GM23338 (cell line): Measurements from ENCODE around the gene GLTP. TPM values are rescaled to one million over a fixed set of nuclear protein-coding genes. Genes with fewer than 3 reads are reported as not detected.

Experiments used
- ATAC-seq: fragments of 200-7000 bp; cut with Tn5 transposase; 3 replicates; pipeline ENCODE4 v1.9.1; 2020
- DNase-seq: peaks from one replicate; pipeline ENCODE4 v3.0.0-alpha.2; 2015; ENCODE audit warnings: low spot score
- H2AFZ ChIP-seq: fragments of 200-600 bp; sonication (generic); 2 replicates; pipeline ENCODE4 v1.8.0; 2016; ENCODE audit warnings: antibody characterized with exemption, mild to moderate bottlenecking, moderate library complexity
- H3F3A ChIP-seq: fragments of 200-600 bp; sonication (generic); replicated peaks from 2 replicates; pipeline ENCODE4 v1.8.0; 2017; ENCODE audit warnings: antibody characterized with exemption, mixed run types, low read depth
- H3K27ac ChIP-seq: fragments of 200-600 bp; sonication (generic); 2 replicates; pipeline ENCODE4 v1.6.1; 2016; ENCODE audit warnings: low read depth
- H3K27me3 ChIP-seq: fragments of 200-600 bp; sonication (generic); 2 replicates; pipeline ENCODE4 v1.8.0; 2016; ENCODE audit warnings: mild to moderate bottlenecking, mixed run types, moderate library complexity; ENCODE audit not compliant: insufficient read depth
- H3K36me3 ChIP-seq: fragments of 200-600 bp; sonication (generic); 2 replicates; pipeline ENCODE4 v1.8.0; 2016; ENCODE audit warnings: mild to moderate bottlenecking; ENCODE audit not compliant: insufficient read depth
- H3K4me1 ChIP-seq: fragments of 200-600 bp; sonication (generic); 2 replicates; pipeline ENCODE4 v1.8.0; 2016; ENCODE audit warnings: mild to moderate bottlenecking, moderate library complexity; ENCODE audit not compliant: insufficient read depth
- H3K4me2 ChIP-seq: fragments of 200-600 bp; sonication (generic); 2 replicates; pipeline ENCODE4 v1.7.1; 2017; ENCODE audit warnings: mixed run types
- H3K4me3 ChIP-seq: fragments of 200-600 bp; sonication (generic); 2 replicates; pipeline ENCODE4 v1.6.1; 2016; ENCODE audit warnings: mixed run types
- H3K79me2 ChIP-seq: fragments of 200-600 bp; sonication (generic); replicated peaks from 2 replicates; pipeline ENCODE4 v1.8.0; 2017; ENCODE audit warnings: mild to moderate bottlenecking; ENCODE audit not compliant: insufficient read depth
- H3K9me2 ChIP-seq: fragments of 200-600 bp; sonication (generic); 2 replicates; pipeline ENCODE4 v1.8.0; 2017; ENCODE audit not compliant: insufficient read depth
- H4K20me1 ChIP-seq: fragments of 200-600 bp; sonication (generic); replicated peaks from 2 replicates; pipeline ENCODE4 v1.8.0; 2017; ENCODE audit warnings: mild to moderate bottlenecking; ENCODE audit not compliant: insufficient read depth
- H3K27ac Mint-ChIP-seq: 2 replicates; pipeline ENCODE4 v1.8.0; 2020; ENCODE audit warnings: inconsistent platforms, mild to moderate bottlenecking, moderate library complexity, mixed read lengths
- H3K27me3 Mint-ChIP-seq: 3 replicates; pipeline ENCODE4 v1.8.0; 2022; ENCODE audit warnings: low read depth, mild to moderate bottlenecking, moderate library complexity, mixed read lengths, inconsistent platforms; ENCODE audit not compliant: insufficient read depth, poor library complexity
- H3K36me3 Mint-ChIP-seq: 3 replicates; pipeline ENCODE4 v1.8.0; 2021; ENCODE audit warnings: low read depth, mild to moderate bottlenecking, inconsistent platforms, moderate library complexity, mixed read lengths
- H3K4me1 Mint-ChIP-seq: 3 replicates; pipeline ENCODE4 v1.8.0; 2020; ENCODE audit warnings: mild to moderate bottlenecking, inconsistent platforms, mixed read lengths
- H3K4me3 Mint-ChIP-seq: 3 replicates; pipeline ENCODE4 v1.8.0; 2021; ENCODE audit warnings: moderate library complexity, mild to moderate bottlenecking, inconsistent platforms, mixed read lengths
- H3K9me3 Mint-ChIP-seq: 3 replicates; pipeline ENCODE4 v1.8.0; 2020; ENCODE audit warnings: moderate library complexity, mild to moderate bottlenecking, inconsistent platforms, mixed read lengths
- CTCF ChIP-seq, 2 experiments: fragments of 200-600 bp in 1 of 2; sonication (generic) in 1 of 2; conservative IDR thresholded peaks; 2 replicates each; pipeline versions ENCODE4 v1.5.1 to v1.6.1; 2016 to 2017; ENCODE audit warnings: antibody characterized with exemption in 2 of 2, low read depth in 2 of 2, mild to moderate bottlenecking in 2 of 2, moderate library complexity in 1 of 2
- EZH2 ChIP-seq: fragments of 200-600 bp; sonication (generic); IDR thresholded peaks from one replicate; pipeline ENCODE4 v1.8.0; 2017; ENCODE audit warnings: antibody characterized with exemption, mild to moderate bottlenecking, low read depth; ENCODE audit not compliant: unreplicated experiment
- EZH2phosphoT487 ChIP-seq: fragments of 200-600 bp; sonication (generic); IDR thresholded peaks from one replicate; pipeline ENCODE4 v1.8.1; 2018; ENCODE audit warnings: antibody characterized with exemption; ENCODE audit not compliant: unreplicated experiment
- JUNB ChIP-seq: IDR thresholded peaks from one replicate; pipeline ENCODE4 v1.6.1; 2016; ENCODE audit warnings: antibody characterized with exemption; ENCODE audit not compliant: unreplicated experiment
- NANOG ChIP-seq: IDR thresholded peaks from 2 replicates; pipeline ENCODE4 v1.6.1; 2016; ENCODE audit warnings: antibody characterized with exemption, borderline replicate concordance
- POLR2AphosphoS5 ChIP-seq: IDR thresholded peaks from 2 replicates; pipeline ENCODE4 v1.6.1; 2016; ENCODE audit warnings: antibody characterized with exemption, low read depth
- ZNF331 ChIP-seq: fragments of 250-450 bp; sonication (Bioruptor Pico); IDR thresholded peaks from 2 replicates; pipeline ENCODE4 v1.5.0; 2020; ENCODE audit warnings: low read depth, mild to moderate bottlenecking, moderate library complexity
- ZNF462 ChIP-seq: fragments of 250-450 bp; sonication (Bioruptor Pico); IDR thresholded peaks from 2 replicates; pipeline ENCODE4 v1.5.0; 2020; ENCODE audit warnings: mild to moderate bottlenecking, moderate library complexity
- polyA plus RNA-seq: library from polyadenylated mRNA; unstranded; fragments of >200 nt; fragmentation: Nextera tagmentation; extraction: Ambion mirVana; gene quantifications from 2 replicates; pipeline ENCODE4 v1.2.1, GENCODE V29; 2016
- total RNA-seq: library from RNA; depleted of rRNA; stranded (reverse); fragments of >200 nt; shearing (Covaris generic); gene quantifications from 2 replicates; pipeline ENCODE4 v1.2.3, GENCODE V29; 2014
- TF ChIP-seq, protein P1 (sequence below): IDR thresholded peaks from 2 replicates; pipeline ENCODE4 v1.6.1; 2016; ENCODE audit warnings: antibody characterized with exemption
- TF ChIP-seq, protein P2 (sequence below): IDR thresholded peaks from one replicate; pipeline ENCODE4 v1.6.1; 2018; ENCODE audit warnings: antibody characterized with exemption; ENCODE audit not compliant: unreplicated experiment

The GLTP gene
- total and polyA plus RNA-seq, 2 experiments from 2014 or later: 26.5 to 30.2 TPM

GRCh38 chr12:109830718-109831117 lies 49.6 kb downstream of the GLTP start (continued):
- TF ChIP-seq CTCF (conservative IDR thresholded peaks at IDR 0.05; ENCODE audit: low read depth in 2 of 2) (no peak), POLR2AphosphoS5 (no peak)
- TF ChIP-seq, protein P1, sequence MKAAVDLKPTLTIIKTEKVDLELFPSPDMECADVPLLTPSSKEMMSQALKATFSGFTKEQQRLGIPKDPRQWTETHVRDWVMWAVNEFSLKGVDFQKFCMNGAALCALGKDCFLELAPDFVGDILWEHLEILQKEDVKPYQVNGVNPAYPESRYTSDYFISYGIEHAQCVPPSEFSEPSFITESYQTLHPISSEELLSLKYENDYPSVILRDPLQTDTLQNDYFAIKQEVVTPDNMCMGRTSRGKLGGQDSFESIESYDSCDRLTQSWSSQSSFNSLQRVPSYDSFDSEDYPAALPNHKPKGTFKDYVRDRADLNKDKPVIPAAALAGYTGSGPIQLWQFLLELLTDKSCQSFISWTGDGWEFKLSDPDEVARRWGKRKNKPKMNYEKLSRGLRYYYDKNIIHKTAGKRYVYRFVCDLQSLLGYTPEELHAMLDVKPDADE: no peak

DNA sequence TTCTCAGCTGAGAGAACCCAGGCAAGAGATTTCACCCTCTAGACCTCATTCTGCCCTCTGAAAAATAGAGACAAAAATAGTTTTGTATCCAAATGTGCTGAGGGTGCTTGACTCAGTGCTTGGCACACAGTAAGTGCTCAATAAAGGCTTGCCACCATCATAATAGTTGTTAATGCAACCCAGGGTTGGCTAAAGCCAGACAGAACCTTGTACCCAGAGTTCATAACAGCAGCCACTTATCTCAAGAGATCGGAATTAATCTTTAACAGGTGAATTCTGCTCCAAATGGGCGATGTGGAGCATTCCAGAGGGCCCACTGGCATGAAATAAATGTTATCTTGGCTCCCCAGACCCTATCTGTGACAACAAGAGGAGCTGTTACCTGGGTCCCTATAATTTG lies 50.1 kb downstream of the GLTP start:
- Histone ChIP-seq H3K27ac (no peak overlapping the region), H3F3A (no peaks in the 10 kb centered on the region), H3K36me3 (no peaks in the 10 kb centered on the region), H3K4me2 (no peak overlapping the region), H3K79me2 (no peaks in the 10 kb centered on the region), H3K27me3 (no peaks in the 10 kb centered on the region), H3K4me3 (no peak overlapping the region), H3K9me2 (no peaks in the 10 kb centered on the region), H2AFZ (no peak overlapping the region), H3K4me1 (no peaks in the 10 kb centered on the region), H4K20me1 (no peaks in the 10 kb centered on the region)
- ATAC-seq (no peak), DNase-seq (no peak)
- Mint-ChIP-seq H3K4me1 (peaks cover 3% of the 10 kb centered on the region; the same call in 1 of the 3 replicates), H3K27me3 (peaks cover 1% of the 10 kb centered on the region), H3K36me3 (no peaks in the 10 kb centered on the region), H3K9me3 (no peaks in the 10 kb centered on the region), H3K4me3 (no peak overlapping the region), H3K27ac (no peak overlapping the region)
- TF ChIP-seq EZH2 (no peak), NANOG (no peak), CTCF (conservative IDR thresholded peaks at IDR 0.05; ENCODE audit: low read depth in 2 of 2) (no peak), JUNB (no peak), EZH2phosphoT487 (no peak), POLR2AphosphoS5 (no peak), ZNF331 (CRISPR knock-in tag) (no peak), ZNF462 (CRISPR knock-in tag) (no peak)
- TF ChIP-seq, protein P2, sequence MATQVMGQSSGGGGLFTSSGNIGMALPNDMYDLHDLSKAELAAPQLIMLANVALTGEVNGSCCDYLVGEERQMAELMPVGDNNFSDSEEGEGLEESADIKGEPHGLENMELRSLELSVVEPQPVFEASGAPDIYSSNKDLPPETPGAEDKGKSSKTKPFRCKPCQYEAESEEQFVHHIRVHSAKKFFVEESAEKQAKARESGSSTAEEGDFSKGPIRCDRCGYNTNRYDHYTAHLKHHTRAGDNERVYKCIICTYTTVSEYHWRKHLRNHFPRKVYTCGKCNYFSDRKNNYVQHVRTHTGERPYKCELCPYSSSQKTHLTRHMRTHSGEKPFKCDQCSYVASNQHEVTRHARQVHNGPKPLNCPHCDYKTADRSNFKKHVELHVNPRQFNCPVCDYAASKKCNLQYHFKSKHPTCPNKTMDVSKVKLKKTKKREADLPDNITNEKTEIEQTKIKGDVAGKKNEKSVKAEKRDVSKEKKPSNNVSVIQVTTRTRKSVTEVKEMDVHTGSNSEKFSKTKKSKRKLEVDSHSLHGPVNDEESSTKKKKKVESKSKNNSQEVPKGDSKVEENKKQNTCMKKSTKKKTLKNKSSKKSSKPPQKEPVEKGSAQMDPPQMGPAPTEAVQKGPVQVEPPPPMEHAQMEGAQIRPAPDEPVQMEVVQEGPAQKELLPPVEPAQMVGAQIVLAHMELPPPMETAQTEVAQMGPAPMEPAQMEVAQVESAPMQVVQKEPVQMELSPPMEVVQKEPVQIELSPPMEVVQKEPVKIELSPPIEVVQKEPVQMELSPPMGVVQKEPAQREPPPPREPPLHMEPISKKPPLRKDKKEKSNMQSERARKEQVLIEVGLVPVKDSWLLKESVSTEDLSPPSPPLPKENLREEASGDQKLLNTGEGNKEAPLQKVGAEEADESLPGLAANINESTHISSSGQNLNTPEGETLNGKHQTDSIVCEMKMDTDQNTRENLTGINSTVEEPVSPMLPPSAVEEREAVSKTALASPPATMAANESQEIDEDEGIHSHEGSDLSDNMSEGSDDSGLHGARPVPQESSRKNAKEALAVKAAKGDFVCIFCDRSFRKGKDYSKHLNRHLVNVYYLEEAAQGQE: no peak
